OCI-LY7 (cell line): Measurements from ENCODE around the gene OLFM2.

Experiments used
- CTCF ChIP-seq: fragments of 200-600 bp; sonication (generic); conservative IDR thresholded peaks from 2 replicates; pipeline ENCODE4 v1.5.1; 2014; ENCODE audit warnings: mild to moderate bottlenecking, antibody characterized with exemption, low read length, moderate library complexity, mixed read lengths
- EZH2phosphoT487 ChIP-seq: fragments of 200-600 bp; sonication (generic); IDR thresholded peaks from 2 replicates; pipeline ENCODE4 v1.6.1; 2018; ENCODE audit warnings: low read depth, borderline replicate concordance, mild to moderate bottlenecking, mixed run types, antibody characterized with exemption, low read length, moderate library complexity, mixed read lengths

DNA sequence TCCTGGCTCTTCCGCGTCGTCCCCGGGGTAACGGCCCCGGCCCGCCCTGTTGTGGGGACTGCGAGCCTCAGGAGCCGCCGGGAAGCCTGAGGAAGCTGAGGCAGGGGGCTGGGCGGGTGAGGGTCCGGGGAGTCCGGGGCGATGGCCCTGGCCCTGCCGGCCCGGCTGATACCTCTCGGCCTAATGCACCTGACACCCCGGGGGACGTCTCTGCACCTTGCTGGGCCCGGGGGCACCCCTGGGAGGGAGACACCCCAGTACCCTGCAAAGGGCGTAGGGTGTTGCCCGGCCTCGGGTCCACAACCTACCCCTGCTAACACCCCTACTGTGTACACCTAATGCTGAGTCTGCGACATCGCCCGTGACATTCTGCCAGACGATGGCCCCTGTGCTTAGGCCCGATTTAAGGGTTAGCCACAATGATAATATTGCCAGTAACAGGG lies 100.8 kb downstream of the OLFM2 start:
- TF ChIP-seq CTCF = no peak
- TF ChIP-seq EZH2phosphoT487 = no peak
